ENCODE measurements around the gene ITPR2. TPM values are rescaled to one million over a fixed set of nuclear protein-coding genes. Genes with fewer than 3 reads are reported as not detected.
A peak's percentile ranks its signal among the peaks of the same experiment; 100 is the strongest.

Gene ITPR2
- total and polyA plus RNA-seq, 4 donors = 11.7 to 93.3 (median 35.4) TPM

DNA sequence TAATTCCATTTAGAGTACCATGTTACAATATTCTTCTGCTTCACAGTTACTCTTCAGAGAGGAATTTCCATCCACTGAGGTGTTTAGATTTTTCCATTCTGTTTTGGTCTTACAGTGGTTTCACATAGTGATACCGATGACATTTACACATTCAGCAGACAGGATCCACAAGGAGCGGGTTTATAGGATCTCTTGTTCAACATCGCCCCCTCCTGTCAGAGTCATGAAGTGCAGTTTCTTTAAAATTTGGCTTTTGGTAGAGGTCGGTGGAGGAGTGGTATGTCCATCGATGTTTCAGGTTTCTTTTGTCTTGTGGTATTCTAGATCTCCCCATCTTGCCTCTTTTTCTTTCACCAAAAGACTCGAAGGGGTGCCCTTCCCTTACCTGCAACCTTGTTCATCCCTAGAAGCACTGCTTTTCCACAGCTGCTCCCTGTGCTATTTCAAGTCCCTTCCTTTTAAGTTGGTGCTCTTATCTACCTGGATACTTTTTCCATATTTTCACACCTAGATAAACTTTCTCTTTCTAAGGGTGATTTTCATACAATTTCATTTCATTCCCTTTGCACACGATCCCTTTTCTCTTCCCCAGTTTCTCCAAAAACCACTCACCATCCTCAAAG lies 181.3 kb downstream of the ITPR2 start (continued):
- TF ChIP-seq, protein P1, sequence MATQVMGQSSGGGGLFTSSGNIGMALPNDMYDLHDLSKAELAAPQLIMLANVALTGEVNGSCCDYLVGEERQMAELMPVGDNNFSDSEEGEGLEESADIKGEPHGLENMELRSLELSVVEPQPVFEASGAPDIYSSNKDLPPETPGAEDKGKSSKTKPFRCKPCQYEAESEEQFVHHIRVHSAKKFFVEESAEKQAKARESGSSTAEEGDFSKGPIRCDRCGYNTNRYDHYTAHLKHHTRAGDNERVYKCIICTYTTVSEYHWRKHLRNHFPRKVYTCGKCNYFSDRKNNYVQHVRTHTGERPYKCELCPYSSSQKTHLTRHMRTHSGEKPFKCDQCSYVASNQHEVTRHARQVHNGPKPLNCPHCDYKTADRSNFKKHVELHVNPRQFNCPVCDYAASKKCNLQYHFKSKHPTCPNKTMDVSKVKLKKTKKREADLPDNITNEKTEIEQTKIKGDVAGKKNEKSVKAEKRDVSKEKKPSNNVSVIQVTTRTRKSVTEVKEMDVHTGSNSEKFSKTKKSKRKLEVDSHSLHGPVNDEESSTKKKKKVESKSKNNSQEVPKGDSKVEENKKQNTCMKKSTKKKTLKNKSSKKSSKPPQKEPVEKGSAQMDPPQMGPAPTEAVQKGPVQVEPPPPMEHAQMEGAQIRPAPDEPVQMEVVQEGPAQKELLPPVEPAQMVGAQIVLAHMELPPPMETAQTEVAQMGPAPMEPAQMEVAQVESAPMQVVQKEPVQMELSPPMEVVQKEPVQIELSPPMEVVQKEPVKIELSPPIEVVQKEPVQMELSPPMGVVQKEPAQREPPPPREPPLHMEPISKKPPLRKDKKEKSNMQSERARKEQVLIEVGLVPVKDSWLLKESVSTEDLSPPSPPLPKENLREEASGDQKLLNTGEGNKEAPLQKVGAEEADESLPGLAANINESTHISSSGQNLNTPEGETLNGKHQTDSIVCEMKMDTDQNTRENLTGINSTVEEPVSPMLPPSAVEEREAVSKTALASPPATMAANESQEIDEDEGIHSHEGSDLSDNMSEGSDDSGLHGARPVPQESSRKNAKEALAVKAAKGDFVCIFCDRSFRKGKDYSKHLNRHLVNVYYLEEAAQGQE (IDR thresholded peaks at IDR 0.05) = no peak
- no peak for TF ChIP-seq HNF4A (conservative IDR thresholded peaks at IDR 0.05)
- TF ChIP-seq HNF4G (IDR thresholded peaks at IDR 0.05) = no peak
- no peak for TF ChIP-seq RXRA (IDR thresholded peaks at IDR 0.05)
- peak; percentile 93 for TF ChIP-seq RAD21 (IDR thresholded peaks at IDR 0.05)
- no peak for TF ChIP-seq FOXA1 (IDR thresholded peaks at IDR 0.05)

DNA sequence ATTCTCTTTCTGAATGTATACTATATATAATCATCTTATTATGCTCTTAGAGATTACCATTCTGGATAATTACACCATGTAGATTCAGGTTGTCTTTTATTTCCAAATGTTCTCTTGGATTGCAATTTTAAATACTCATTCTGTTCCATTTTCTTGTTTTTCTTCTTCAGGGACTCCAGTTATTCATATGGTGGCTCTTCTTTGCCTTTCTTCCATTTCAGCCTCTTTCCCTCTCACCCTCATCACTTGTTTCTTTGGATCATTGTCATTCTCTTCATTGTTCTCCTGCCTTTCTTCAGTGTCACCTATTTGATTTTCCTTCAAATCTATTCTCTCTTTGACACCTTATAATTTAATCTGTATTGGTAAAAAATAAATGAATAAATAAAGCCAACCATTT lies 182.0 kb downstream of the ITPR2 start:
- no peak for DNase-seq (ENCODE audit: low spot score)
- TF ChIP-seq CTCF (IDR thresholded peaks at IDR 0.05; ENCODE audit: low read depth, low read length, missing input control) (no peak), RXRA (IDR thresholded peaks at IDR 0.05) (no peak), FOXA1 (IDR thresholded peaks at IDR 0.05) (no peak)
- TF ChIP-seq, protein P2, sequence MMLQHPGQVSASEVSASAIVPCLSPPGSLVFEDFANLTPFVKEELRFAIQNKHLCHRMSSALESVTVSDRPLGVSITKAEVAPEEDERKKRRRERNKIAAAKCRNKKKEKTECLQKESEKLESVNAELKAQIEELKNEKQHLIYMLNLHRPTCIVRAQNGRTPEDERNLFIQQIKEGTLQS (IDR thresholded peaks at IDR 0.05) = no peak
- Histone ChIP-seq H3K9me3 (ENCODE audit: control insufficient read depth in 4 of 4, low read length in 3 of 4) (no peaks in the 10 kb centered on the region), H3K9ac (ENCODE audit: low read depth in 1 of 2, low read length in 2 of 2) (no peak overlapping the region), H3K27me3 (ENCODE audit: control insufficient read depth in 4 of 4, insufficient read depth in 4 of 4, low read length in 3 of 4) (no peaks in the 10 kb centered on the region), H3K27ac (ENCODE audit: low read depth in 1 of 2, low read length in 2 of 2) (no peak overlapping the region), H3K36me3 (ENCODE audit: control insufficient read depth in 4 of 4, insufficient read depth in 3 of 4, low read depth in 1 of 4, low read length in 3 of 4) (peaks cover 6 to 46% (median 34%) of the 10 kb centered on the region in 4 donors), H3K4me3 (ENCODE audit: low read depth in 1 of 3, low read length in 3 of 3) (no peak overlapping the region), H3K4me1 (ENCODE audit: control insufficient read depth in 4 of 4, insufficient read depth in 4 of 4, low read length in 3 of 4) (peaks cover 0 to 17% (median 10%) of the 10 kb centered on the region in 4 donors)

GRCh38 chr12:26648999-26649398 lies 184.0 kb downstream of the ITPR2 start:
- DNase-seq (ENCODE audit: low spot score) = no peak
- H3K4me1 ChIP-seq (ENCODE audit: control insufficient read depth in 4 of 4, insufficient read depth in 4 of 4, low read length in 3 of 4) = peaks cover 0 to 17% (median 10%) of the 10 kb centered on the region in 4 donors
- H3K27ac ChIP-seq (ENCODE audit: low read depth in 1 of 2, low read length in 2 of 2) = peak overlapping the region in 1 of 2 donors; percentile 29
- 27% methylated on average over 1 of the region's 1 CpG for WGBS
- no peak overlapping the region for H3K9ac ChIP-seq (ENCODE audit: low read depth in 1 of 2, low read length in 2 of 2)
- H3K27me3 ChIP-seq (ENCODE audit: control insufficient read depth in 4 of 4, insufficient read depth in 4 of 4, low read length in 3 of 4) = no peaks in the 10 kb centered on the region
- TF ChIP-seq FOXA1 (IDR thresholded peaks at IDR 0.05) (no peak), FOXA2 (IDR thresholded peaks at IDR 0.05) (no peak), HNF4A (conservative IDR thresholded peaks at IDR 0.05) (peak; percentile 63 to 68), RAD21 (IDR thresholded peaks at IDR 0.05) (peak in 1 of 2 donors; percentile 23), JUND (IDR thresholded peaks at IDR 0.05) (peak in 1 of 2 donors; percentile 5), HNF4G (IDR thresholded peaks at IDR 0.05) (peak; percentile 15)
- TF ChIP-seq, protein P1 (IDR thresholded peaks at IDR 0.05) = no peak
- TF ChIP-seq, protein P3, sequence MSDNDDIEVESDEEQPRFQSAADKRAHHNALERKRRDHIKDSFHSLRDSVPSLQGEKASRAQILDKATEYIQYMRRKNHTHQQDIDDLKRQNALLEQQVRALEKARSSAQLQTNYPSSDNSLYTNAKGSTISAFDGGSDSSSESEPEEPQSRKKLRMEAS (IDR thresholded peaks at IDR 0.05) = peak; percentile 10
- H3K36me3 ChIP-seq (ENCODE audit: control insufficient read depth in 4 of 4, insufficient read depth in 3 of 4, low read depth in 1 of 4, low read length in 3 of 4) = peaks cover 6 to 33% (median 26%) of the 10 kb centered on the region in 4 donors
- H3K9me3 ChIP-seq (ENCODE audit: control insufficient read depth in 4 of 4, low read length in 3 of 4) = no peaks in the 10 kb centered on the region
- no peak overlapping the region for H3K4me3 ChIP-seq (ENCODE audit: low read depth in 1 of 3, low read length in 3 of 3)
